Measurements from ENCODE around the gene PLA2G4A. TPM values are rescaled to one million over a fixed set of nuclear protein-coding genes. Genes with fewer than 3 reads are reported as not detected.

Gene PLA2G4A
- polyA plus RNA-seq, 5 donors: 7.6 to 12.8 (median 11.0) TPM

DNA sequence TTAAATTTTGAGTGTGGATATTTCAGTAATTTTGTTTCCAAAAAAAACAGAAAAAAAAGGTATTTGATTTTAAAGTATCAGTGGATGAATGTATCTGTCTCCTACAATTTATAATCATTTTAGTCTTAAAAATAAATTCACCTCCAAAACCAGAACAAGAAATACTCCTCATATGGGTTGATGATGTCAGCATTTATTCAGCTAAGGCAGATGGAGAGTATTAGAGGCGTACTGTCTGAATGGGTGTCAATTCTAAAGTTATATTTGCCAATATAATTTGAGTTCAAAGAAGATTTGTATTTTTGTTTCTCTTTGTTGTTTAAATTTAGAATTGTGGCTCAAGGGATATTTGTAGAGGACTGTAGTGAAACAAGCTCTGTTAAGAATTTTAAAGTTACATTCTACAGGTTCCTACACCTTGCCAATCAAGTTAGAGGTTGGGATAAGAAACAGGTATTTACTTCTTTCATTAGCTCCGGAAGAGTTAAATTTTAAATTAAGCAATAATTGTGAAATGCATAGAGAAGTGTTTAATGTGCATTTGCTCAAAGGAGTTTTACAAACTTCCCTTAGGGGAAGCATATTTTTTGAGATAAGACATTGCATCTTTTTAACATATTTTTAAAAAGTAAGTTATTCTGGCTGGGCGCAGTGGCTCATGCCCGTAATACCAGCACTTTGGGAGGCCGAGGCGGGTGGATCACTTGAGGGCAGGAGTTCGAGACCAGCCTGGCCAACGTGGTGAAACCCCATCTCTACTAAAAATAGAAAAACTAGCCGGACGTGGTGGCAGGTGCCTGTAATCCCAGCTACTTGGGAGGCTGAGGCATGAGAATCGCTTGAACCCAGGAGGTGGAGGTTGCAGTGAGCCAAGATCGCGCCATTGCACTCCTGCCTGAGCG, 1.2 kb downstream of the PLA2G4A start:
- no peak for DNase-seq

DNA sequence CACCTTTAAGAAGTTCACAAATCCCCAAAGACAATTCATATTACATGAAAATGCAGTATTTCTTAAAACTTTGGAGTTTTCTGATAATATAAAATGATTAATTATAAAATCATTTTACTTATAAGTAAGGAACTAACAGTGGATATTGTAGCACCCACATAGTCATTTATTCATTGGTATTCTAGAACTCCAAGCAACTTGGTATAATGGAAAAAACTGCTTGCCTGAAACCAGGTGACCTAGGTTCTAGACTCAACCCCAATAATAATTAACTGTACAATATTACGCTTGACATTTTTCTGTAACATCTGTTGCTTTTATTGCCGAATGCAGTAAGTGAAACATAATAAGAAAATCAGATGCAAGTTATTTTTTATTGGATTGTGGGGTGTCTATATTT, 2.4 kb downstream of the PLA2G4A start:
- DNase-seq: no peak

- DNase-seq: no peak
Measured at GRCh38 chr1:186834399-186834958, 5.7 kb downstream of the PLA2G4A start.

DNA sequence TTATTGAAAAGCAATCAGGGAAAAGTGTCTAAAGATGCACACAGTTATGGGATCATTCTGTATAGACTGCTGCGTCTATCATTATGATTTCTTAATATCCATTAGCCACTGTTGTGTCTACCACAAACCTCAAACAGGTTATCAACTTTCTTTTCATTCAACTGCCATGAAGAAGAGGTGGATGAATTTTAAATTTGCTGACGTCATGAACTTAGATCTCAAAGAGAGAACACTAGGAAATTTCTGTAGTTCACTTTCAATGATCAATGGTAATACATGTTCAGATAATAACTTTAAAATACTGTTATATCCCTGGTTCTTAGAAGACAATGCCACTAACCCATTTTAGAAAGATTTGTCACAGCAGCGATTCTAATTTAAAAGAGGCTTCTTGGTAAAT, 6.7 kb downstream of the PLA2G4A start:
- no peak for DNase-seq

DNA sequence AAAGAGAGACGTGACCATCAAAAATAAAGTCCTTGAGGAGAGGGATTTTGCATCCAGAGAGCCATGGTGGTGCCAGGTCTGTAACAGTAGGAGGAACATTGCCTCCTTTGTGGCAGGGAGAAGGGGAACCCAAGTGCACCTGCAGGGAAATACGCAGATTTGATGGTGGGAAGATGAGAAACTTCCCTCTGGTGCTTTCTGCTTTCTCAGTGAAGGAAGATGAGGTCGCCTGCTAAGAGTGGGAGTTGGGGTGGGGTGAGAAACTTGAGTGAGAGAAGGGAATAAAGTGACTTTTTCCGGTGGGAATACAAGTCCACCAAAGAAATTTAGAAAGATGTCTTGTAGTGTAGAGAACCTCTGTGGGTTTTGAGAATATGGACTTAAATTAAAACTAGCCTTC, 9.1 kb downstream of the PLA2G4A start:
- DNase-seq: no peak

DNA sequence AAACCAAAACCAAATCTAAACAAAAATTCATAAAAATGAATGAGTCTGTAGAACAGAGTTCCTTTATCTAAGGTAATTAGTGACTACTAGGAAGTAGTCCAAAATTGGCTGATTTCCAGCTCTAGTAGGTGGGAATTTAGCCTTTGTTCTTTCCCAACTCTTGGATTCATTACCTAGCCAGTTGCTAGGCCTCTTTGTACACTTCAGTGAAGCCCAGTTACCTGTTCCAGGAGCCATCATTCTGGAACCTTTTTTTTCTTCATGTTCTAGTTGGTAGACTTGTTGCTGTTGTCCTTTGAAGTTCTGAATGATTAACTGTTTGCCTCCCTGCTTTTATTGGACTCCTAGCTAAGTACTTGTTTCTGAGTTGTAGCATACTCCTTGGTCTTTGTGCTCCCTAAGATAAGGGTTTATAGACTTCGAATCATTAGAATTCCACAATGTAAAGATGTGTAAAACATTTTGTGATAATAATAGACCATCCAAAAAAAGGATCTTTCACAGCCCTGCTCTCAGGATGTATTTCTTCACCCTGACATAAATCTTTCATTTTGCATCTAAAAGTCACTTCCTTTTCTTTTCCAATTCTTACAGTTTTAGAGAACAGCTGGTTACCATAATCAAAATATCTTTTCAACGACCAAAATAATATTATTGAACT, 9.8 kb downstream of the PLA2G4A start:
- DNase-seq: no peak

GRCh38 chr1:186839041-186839400, 10.3 kb downstream of the PLA2G4A start:
- no peak for DNase-seq

DNA sequence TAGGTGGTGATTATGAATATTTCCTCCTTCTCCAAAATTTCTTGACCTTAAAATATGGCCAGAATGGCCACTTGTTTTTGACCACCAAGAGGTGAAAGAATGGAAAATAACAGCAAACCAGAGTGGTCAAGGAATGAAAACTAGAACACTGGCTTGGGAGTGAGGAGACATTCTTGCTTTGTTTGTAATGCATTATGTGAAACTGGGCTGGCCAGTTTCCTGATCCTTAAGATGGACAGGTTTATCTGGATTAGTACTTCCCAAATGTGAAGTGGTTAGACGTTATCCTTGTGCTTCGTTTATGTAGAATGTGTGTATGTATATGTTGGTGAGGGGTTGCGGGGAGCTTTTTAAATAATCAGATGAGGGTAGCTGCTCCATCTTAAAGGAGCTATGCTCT, 12.8 kb downstream of the PLA2G4A start:
- no peak for DNase-seq

DNA sequence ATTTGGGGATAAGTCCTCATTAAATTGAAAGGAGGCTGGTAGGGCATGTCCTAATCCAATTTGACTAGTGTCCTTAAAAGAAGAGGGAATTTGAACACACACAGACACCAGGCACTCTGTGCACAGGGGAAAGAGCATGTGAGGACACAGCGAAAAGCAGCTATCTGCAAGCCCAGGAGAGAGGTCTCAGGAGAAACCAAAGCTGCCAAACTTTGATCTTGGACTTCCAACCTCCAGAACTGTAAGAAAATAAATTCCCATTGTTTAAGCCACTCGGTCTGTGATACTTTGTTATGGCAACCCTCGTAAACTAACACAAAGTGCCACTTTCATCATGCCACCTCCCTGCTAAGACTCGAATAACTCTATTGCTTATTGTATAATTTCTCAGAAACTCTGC, 13.8 kb downstream of the PLA2G4A start:
- DNase-seq: no peak

DNA sequence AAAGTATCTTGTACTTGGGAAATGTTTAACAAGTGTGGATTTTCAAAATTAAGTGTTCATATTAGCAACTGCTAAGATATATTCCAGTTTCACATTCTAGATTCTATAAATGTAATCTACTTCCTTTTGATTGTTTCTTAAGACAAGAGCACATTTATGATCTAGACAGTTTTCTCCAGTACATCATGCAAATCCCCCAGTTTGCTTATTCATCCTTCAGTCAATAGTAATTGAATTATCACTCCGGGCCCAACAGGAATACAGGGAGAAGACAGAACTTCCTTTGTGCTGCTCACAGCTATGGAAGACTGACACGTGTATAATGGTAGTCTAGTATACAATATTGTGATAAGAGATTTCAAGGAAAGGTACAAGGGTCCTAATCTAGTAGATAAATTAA, 14.5 kb downstream of the PLA2G4A start:
- no peak for DNase-seq

DNA sequence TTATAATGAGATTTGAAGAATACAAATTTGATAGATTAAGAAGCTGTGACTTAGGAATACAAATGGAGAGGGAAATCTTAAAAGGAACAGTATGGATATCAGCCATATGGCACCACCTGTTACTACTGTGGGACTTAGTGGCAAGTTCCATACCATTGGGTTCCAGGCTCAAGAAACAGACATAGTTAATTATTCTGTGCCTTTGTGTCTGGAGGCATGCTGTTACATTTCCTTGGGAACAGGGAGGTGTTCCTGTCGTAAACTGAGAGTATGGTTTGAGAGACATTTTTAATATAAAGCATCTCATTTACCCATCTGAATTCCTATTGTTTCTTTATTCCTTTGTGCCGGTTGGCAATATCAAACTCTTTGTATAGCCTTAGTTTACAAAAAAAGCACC, 15.2 kb downstream of the PLA2G4A start:
- DNase-seq: no peak

- no peak for DNase-seq
Measured at GRCh38 chr1:186845576-186846210, 16.9 kb downstream of the PLA2G4A start.

DNA sequence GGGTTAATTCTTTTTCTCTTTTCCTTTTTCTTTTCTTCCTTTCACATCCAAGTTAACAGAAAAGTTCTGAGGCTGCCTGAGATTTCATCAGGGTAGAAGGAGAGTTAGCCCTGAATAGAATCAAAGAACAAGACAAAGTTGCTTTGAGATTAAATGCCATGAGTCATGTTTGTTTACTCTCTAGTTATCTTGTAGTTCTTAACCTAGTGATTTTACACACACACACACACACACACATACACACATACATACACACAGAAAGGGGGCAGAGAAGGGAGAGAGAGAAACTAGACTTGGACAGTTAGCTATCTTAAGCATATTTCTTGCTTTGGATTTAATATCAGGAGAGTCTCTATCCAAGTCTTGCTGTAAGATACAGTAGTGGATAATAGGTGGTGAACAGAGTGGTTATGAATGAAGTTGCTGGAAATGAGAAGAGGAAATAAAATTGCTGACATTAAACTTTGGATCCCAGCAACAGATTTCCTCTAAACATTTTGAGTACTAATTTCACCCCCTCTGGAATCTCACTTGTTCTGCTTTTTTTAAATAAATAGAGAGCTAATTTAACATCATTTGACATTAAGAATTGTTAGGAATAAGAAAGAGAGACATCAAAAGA, 19.9 kb downstream of the PLA2G4A start:
- no peak for DNase-seq

GRCh38 chr1:186849271-186849671, 20.5 kb downstream of the PLA2G4A start:
- DNase-seq: no peak

DNA sequence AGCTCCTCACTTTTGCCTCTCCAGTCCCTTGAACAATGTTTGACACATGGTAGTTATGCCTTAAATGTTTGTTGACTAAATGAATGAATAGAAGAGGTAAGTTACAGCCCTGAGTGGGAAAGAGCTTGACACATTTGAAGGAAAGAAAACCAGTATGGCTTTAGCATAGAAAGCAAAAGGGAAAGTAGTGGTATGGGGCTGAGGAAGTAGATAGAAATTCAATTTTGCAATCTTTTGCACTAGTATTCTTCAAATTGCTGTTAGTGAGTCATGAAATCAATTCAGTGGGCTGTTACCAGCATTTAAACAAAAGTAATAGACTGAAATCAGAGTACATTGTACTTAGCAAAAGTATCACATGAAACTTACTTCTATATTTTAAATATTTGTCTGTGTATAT, 21.1 kb downstream of the PLA2G4A start:
- DNase-seq: no peak

- no peak for DNase-seq
Measured at GRCh38 chr1:186854102-186854501, 25.4 kb downstream of the PLA2G4A start.

- DNase-seq: no peak
Measured at GRCh38 chr1:186858923-186859322, 30.2 kb downstream of the PLA2G4A start.

DNA sequence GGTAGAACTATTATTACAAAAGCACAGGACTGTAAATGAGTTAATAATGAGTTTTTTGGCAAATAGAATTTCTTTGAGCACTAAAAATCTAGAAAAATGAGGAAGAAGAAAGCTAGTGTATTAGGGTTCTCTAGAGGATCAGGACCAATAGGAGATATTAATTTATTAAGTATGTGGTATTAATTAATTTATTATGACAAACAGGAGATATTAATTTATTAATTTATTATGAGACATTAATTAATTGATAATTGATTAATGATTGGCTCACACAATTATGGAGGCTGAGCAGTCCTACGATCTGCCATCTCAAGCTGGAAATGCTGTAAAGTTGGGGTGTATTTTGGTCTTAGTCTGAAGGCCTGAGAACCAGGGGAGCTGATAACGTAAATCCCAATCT, 31.2 kb downstream of the PLA2G4A start:
- no peak for DNase-seq

GRCh38 chr1:186864296-186864695, 35.5 kb downstream of the PLA2G4A start:
- DNase-seq: no peak

DNA sequence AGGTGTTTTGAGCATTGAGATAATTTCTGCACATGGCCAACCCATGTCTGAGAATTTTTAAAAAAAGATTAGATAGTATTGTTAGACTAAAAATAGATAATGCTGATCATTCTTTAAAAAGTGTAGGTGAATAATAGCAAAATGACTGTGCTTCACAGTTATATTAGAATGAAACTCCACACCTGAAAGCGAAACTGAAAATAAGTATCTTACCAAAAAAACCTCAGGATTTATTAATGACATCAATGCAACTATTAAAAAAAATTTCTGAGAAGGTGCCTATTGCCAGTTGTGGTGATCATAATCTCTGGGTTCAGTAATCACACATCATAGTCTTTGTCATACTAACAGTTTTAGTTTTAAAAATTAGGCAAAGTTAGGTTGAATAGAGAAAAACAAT, 36.5 kb downstream of the PLA2G4A start:
- DNase-seq: no peak

DNA sequence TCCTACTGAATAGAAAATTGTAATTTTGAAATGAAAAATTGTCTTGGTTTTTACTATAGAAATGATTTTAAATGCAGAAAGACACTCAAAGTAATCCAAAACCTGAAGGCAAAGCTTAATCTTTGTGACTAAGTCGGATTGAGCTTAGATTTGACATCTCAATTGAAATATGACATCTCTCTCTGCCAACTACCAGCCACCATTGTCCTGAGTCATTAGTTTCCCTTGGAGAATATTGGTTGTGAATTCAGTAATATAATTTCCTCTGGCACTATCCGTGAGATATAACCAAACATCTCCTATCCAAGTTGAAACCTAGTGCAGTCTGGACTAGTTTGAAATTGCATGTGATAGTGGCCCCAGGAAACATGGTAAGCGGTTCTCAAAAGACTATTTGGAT, 37.1 kb downstream of the PLA2G4A start:
- DNase-seq: no peak

DNA sequence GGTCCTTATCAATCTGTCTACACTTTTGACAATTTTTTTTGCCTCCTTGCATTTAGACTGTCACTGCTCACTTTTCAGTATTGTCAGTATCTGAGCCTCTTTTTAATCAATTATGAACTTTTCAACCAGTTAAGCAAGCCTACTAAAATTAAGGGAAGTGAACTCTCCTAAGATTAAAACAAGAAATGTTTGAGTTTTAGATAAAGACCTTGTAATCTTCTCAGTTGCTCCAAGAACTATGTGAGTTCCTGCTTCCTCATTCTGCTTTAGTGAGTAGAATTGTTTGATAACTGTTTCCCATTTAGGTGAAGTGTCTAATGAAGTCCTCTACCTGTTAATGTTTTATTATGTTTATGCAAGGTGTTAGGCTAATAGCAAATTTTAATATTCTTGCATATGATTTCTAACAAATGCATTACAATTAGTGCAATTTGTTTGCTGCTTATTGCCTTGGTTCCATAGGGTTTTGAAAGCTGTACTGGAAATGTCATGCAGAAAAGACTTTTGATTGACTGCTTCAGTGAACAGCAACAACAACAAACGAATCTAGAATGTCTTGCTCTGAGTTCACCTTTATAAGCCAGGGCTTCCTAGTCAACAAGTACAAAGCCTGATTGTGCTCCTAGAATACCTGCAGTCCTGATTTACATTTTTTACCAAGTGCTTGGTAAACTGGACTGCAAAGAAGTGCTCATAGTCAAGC, 40.9 kb downstream of the PLA2G4A start:
- no peak for DNase-seq
